ENCODE measurements around the gene CYP24A1.

DNA sequence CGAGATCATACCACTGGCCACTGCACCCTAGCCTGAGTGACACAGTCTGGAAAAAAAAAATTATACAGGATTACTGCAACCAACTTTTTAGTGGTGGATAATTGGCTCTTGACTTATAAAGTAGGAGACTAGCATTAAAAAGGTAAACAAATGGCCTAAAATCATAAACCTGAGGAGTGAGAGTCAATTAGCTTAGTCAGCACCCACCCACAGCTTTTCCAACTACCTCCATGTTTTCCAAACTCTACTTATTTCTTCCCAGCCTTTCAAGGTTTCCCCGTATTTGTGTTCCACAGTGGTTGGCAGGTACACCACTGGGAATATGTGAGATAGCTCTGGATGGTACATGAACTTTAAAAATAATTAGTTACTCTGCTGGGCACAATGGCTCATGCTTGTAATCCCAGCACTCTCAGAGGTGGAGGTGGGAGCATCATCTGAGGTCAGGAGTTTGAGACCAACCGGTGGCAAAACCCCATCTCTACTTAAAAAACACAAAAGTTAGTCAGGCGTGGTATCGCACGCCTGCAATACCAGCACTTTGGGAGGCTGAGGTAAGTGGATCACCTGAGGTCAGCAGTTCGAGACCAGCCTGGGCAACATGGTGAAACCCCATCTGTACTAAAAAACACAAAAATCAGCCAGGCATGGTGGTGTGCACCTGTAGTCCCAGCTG is 6.7 kb downstream of the CYP24A1 start:
- TF ChIP-seq EZH2 (IDR thresholded peaks at IDR 0.05; ENCODE audit: insufficient read depth, poor library complexity, severe bottlenecking) (no peak), EZH2phosphoT487 (IDR thresholded peaks at IDR 0.05; ENCODE audit: insufficient read depth, low read depth) (no peak)
